NCI-H2196 (cell line): ENCODE measurements around the gene CACNA1I.

Experiments
- DNase-seq: peaks from one replicate; lab custom pipeline; 2025; ENCODE audit not compliant: unreplicated experiment; lab: John Stamatoyannopoulos, UW

Gene CACNA1I

GRCh38 chr22:39595622-39596172 lies 25.1 kb downstream of the CACNA1I start:
- no peak for DNase-seq

DNA sequence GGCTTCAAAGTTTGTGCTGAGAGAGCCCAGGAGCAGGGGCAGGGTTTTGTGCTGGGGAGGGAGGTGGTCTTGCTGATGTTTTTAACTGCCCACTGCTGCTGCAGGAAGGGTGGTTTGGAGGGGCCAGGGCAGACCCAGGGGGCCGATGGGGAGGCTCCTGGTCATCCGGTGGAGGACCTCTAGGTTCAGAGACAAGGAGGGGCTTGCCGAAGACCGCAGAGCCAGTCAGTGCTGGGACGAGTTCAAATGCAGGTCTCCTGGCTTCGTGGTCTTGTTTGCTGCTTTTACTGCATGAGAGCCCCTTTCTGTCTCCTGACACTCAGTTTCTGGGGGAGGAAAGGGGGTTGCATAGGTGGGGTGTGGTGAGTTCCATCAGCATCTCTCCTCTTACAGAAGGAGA lies 26.0 kb downstream of the CACNA1I start:
- DNase-seq: no peak

DNA sequence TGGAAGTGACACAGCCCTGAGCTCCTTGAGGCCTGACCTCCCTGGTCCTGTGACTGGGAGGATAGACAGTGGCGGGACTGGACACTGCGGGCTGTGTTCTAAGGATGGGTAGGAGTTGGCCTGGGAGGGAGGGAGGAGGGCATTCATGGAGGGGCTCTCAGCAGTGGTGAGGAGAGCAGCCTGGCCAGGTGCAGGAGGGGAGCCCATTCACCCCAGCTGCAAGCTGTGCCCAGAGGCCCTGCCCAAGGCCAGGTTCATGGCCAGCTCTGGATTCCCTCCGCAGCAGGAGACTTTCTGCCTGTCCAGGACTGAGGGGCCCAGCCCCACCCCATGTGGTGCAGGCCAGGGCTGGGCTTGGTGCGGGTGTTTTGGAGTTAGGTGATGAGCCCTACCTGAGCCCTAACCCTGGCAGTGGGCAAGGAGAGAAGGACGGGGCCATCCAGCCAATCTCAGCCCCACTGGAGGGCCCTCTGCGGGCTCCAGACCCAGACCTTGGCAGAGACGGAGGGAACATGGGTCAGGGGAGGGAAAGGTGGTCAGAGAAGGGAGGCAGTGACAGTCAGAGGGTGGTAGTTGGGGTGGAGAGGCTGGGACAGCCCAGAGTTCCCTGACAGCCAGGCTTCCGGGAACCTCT lies 26.8 kb downstream of the CACNA1I start:
- no peak for DNase-seq

DNA sequence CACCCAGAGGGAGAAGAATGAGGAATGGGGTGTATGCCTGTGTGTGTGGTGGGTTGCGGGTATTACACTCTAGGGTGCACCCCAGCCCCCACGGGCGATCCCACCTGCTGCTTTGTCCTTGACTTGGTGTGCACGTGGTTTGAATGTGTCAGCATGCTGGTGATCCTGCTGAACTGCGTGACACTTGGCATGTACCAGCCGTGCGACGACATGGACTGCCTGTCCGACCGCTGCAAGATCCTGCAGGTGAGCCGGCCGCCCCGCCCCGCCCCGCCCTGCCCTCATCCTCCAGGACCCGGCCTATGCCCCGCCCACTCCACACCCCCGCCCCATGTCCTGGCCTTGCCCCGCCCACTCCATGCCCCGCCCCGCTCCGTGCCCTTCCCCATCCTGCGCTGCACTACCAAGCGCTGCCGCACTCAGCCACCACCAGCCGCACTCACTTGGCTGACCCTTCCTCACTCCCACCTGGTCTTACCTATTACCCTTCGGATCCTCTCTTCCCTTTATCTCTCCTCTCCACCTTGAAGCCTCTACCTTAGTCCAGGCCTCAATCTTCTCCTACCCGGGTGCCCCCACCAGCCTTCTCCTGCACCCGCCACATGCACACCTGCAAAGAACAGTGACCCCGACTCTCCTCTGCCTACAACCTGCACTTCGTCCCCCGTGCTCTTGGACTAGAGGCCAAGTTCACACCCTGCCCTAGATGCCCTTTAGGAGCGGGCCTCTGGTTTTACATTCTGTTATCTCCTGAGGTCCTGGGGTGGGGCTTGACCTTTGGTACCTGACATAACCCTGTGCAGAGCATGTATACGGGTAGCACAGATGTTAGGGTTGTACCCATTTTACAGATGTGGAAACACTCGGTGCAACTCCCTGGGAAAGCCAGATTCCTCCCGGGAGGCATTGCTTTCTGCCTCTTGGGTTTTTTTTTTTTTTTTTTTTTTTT lies 27.7 kb downstream of the CACNA1I start:
- no peak for DNase-seq

DNA sequence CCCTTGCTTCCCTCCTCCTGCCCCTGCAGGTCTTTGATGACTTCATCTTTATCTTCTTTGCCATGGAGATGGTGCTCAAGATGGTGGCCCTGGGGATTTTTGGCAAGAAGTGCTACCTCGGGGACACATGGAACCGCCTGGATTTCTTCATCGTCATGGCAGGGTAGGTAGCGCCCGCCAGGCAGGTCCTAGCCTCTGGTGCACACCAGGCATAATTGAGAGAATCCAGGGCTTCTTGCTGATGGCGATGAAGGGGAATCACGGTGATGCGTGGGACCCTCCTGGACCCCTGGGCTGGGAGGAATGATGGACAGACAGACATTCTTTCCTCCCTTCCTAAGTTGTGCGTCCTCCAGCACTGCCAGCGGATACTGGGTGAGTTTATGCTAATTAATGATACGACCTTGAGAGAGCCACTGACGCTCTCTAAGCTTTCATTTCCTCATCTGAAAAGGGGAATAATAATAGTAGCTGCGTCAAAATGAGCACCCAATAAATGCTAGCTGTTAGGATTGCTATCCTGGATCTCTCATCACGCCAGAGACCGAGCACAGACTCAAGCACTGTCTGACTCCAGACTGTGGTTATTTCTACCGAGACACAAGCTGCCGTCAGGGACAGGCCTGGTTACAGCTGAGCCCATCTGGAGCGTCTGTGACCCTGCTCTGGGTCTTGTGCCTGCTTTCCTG lies 30.1 kb downstream of the CACNA1I start:
- no peak for DNase-seq

GRCh38 chr22:39601180-39601535 lies 30.6 kb downstream of the CACNA1I start:
- DNase-seq: no peak

DNA sequence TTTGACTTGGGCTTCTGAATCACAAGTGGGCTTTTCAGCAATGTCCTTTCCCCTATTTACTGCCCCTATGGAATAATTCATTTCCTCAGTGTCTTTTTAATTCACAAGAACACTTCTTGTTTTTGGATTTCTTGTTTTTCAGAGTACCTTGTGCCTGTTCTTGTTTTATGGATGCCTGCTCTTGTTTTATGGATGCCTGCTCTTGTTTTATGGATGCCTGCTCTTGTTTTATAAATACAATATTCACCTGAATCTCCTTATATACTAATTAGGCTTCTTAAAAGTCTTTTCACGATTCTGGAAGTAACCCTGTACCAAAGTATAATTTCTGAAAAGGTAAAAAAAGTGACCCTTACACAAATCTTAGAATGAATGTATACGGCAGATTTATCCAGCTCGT lies 32.8 kb downstream of the CACNA1I start:
- DNase-seq: no peak

- DNase-seq: no peak
Observed at GRCh38 chr22:39610246-39610645, 39.7 kb downstream of the CACNA1I start.

- no peak for DNase-seq
Observed at GRCh38 chr22:39610766-39611165, 40.2 kb downstream of the CACNA1I start.

GRCh38 chr22:39611360-39611759 lies 40.8 kb downstream of the CACNA1I start:
- no peak for DNase-seq

GRCh38 chr22:39612811-39613548 lies 42.4 kb downstream of the CACNA1I start:
- DNase-seq: no peak

DNA sequence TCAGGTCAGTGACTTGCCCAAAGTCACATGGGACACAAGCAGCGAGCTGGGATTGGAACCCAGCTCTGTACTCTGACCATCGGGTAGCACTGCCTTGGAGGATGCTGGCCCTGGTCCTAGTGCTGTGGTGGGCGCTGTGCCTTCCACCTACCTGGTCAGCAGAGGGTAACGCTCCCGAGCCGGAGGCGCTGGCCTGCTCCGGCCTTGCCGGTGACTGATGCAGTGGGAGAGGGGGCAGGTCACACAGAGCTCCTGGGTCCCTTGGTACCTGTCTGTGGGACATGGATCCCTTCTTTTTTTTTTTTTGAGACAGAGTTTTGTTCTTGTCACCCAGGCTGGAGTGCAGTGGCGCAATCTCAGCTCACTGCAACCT lies 43.0 kb downstream of the CACNA1I start:
- no peak for DNase-seq

- no peak for DNase-seq
Observed at GRCh38 chr22:39614442-39614841, 43.9 kb downstream of the CACNA1I start.

DNA sequence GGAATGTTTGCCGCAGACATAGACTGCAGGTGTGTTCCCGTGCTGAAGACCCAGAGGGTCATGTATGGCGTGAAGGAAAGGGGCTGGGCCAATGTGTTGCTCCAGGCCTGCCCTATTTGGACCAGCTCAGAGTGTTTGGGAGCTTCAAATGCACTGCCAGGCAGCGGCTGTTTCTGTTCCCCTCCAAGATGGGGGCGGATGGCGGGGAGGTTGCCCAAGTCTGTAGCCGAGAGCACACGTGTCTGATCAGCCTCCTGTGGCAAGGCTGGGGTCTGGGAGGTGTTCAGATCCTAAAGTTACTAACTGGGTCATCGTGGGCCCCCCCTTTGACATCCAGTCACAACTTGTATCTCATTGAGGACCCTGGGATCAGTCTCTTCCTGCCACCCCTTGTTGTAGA lies 45.5 kb downstream of the CACNA1I start:
- no peak for DNase-seq

GRCh38 chr22:39616781-39617180 lies 46.2 kb downstream of the CACNA1I start:
- no peak for DNase-seq

GRCh38 chr22:39617342-39617741 lies 46.8 kb downstream of the CACNA1I start:
- DNase-seq: no peak

- no peak for DNase-seq
Observed at GRCh38 chr22:39617970-39618757, 47.6 kb downstream of the CACNA1I start.

- no peak for DNase-seq
Observed at GRCh38 chr22:39618996-39619530, 48.5 kb downstream of the CACNA1I start.

DNA sequence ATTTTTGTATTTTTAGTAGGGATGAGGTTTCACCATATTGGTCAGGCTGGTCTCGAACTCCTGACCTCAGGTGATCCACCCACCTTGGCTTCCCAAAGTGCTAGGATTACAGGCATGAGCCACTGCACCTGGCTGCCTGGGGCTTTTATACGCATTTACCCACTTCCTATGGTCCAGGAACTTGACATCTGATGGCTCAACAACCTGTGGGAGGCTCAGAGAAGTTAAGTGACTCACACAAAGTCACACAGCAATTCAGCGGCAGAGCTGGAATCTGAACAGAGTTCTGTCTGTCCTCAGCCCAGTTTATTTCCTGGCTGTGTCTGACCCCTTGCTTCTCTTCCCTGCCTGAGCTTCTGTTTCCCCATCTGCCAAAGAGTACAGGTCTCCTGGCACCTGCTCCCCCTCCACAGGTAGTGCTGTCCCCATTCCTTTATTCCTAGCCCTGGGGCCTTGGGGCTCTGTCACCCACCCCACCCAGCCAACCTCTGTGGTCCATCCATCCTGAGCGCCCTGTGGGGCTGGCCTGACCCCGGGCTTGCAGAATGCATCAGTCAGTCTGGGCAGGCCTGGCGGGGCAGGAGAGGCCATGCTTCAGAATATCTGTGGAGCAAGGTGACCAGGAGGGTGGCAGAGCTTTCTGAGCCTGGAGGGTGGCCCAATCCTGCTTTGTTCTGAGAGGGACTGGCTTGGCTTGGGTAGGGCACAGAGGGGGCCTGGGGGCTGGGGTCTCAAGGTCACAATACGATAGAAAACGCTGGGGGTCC lies 50.6 kb downstream of the CACNA1I start:
- no peak for DNase-seq
